ENCODE results near the gene COL4A1.

COL4A1 gene

DNA sequence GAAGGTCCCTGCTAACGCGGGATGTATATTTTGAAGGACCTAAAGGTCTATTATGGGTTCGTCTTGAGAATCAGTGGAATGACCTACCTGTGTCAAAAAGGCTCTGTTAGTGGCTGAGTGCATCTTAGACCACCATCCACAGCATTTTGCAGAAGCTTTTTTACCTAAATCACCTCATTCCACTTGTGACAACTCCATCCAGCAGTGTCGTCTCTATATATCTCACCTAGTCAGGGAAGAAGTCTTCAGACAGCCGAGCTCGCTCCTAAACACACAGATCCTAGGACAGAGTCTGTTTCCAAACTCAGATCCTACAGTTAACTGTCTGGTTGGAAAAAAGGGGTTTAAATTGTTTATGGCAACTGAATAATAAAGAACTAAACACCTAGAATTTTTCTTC is 33.7 kb downstream of the COL4A1 start:
- DNase-seq = no peak

- DNase-seq = no peak
These were observed 34.3 kb downstream of the COL4A1 start for GRCh38 chr13:110272651-110273050.

DNA sequence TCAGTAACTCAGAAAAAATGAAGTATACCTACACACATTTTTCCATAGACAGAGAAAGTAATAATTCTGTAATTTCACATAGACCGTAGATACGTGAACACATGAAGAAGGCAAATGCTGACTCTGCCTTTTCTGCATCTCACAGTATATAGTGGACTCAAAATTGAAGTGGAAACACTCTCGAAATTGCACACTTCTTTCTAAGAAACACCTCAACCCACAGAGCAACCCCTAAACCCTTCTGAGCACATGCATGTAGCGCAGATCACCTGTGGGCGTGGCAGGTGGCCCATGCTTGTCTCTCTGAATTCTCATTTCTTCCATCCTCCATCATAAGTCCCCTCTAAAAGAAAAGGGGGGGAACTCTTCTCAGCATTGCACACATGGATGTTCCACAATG is 34.7 kb downstream of the COL4A1 start:
- no peak for DNase-seq

DNA sequence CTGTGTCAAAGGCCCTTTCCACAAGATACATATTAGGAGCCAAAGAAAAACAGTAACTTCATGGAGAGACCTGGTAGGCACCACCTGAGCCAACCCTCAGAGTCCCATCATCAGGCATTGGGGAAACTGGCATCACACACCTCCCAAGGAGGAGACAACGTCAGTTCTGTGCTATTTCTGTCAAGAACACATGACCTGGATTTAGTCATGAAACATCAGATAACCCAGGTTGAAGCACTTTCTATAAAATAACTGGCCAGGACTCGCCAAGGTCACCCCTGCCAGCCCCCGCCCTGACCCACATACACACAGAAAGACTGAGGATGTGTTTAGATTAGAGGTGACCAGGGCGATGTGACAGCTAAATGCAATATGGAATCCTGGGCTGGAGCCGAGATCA is 35.6 kb downstream of the COL4A1 start:
- DNase-seq = no peak

DNA sequence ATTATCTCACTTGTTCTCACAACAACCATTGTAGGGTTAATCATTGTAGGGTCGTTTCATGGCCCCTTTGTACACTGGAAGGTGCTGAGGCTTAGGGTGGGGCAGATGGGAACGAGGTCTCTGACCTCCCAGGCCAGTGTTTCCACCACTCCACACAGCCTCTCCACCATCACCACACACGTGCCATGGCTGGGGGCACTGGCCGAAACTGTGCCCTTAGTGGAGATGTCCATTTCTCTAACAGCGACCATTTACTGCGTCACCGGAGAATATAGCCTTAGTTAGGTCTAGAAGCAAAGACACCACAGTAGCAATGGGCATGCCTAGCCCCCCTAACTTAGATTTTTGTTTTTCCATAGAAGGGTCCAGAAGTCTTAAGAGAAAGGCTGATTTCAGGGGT is 36.5 kb downstream of the COL4A1 start:
- DNase-seq = no peak

DNA sequence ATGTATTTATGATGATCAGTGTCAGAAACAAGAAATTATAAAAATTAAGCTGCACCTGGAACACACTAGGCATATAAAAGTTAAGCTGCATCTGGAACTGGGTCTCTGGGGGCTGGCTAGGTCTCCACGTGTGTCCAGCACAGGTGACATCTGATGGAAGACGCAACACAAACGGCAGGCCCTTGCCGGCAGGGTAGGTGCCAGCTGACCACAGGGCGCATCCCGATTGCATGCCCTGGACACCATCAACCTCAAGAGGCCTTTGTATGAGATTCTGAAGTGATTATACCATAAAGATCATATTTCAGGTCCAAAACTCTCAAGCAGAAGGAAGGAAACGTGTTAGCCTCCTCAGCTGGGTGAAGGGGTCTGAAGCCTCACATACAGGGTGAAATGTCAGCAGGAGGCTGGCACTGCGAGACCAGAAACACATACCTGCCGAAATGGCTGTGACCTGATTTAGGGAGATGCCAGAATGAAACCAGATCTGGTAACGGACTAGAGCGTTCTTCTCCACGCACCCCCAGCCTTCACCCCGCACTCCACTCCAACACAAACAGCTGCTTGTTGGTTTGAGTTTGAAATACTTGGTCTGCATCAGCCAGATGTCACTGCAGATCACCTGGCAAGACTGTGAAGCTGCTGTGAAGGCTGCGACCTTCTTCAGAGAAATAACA is 37.3 kb downstream of the COL4A1 start:
- no peak for DNase-seq

DNA sequence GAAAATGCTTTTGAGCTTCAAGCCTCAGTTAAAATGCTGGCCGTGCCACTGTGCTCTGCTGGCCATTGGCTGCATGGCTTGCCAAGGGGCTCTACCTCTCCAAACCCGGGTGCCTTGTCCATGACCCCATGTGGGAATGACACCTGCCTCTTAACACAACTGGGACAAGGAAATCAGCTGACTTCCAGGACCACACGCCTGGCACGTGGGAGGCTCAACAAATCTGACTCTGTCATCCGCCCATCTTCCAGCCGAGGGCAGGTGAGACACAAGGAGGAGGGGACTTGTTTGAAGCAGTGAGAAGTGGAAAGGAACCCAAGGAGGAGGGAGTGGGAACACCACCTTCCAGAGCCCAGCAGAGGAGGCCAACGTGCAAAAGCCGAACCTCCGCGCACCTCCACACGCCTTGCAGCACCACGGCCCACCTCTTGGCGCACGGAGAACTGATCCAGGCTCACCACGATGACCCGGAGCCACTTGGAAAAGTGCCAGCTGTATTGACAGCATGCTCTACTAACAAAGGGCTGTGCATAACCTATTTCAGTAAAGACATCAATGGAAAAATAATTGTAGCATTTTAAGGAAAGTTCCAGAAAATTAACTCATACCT is 38.3 kb downstream of the COL4A1 start:
- DNase-seq = no peak

DNA sequence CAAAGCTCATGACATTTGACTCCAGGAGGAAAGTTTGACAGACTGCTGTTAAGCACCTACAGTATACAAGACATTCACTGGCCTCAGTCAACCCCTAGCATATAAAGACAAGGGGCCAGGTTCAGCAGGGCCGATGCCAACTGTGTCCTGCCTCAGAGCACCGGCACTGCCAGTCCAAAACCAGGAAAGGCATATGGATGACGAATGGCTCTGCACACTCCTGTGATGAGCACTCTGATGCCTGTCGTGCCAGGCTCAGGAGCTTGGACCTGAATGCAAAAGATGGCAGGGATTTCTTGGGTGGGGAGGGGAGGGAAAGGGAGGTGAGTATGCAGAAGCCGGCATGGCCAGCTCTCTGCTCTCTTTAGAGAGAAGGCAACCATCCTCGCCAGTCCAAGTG is 38.9 kb downstream of the COL4A1 start:
- DNase-seq = no peak

DNA sequence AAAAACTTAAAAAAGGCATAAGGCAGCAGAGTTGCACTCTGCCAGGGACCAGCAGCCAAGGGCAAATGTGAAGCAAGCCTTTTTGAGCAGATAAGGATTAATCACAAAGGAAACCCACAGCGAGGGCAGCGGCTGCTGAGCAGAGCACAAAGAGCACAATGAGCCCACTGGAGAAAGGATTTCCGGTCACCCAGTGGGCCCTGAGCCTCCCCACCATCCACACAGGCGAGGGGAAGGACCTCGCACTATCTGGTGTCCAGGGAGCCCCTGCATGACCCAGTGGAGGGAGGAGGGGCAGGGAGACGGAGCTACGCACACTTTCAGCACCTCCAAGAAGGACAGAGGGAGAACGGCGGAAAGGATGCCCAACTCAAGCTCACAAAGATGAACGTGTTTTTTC is 40.0 kb downstream of the COL4A1 start:
- no peak for DNase-seq

- no peak for DNase-seq
These were observed 40.5 kb downstream of the COL4A1 start for GRCh38 chr13:110266431-110266809.

DNA sequence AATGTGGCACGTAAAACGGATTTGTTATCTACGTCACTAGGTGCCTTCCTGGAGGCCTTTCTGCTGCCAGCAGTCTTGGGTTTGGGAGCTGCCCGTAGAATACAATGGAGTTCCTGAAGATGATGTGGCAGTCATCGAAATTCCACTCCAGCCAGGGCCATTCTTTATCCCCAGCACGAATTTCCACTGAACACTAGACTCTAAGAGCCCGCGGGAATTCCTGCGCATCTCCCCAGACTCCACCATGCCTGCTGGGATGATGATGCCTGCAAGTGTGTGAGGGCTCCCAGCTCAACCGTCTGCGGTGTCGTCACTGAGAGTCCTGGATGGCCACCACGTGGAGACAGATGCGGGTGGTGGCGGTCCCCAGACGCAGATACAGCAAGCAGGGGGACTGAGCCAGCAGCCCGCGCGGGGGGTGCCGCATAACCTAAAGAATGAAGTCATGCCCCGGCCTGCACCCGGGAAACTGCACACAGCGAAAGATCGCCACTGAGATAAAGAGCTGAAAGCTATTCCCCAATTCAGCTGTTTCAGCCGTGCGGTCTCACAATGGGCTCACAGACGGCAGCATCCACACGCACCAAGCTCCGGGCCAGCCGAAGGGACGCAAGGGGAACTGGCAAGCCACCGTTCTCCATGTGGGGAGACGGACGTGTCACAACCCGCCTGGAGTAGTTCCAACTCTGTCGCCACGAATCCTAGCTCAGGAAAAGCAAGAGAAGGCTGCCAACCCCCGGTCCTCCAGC is 41.1 kb downstream of the COL4A1 start:
- no peak for DNase-seq

GRCh38 chr13:110265341-110265681 is 41.6 kb downstream of the COL4A1 start:
- no peak for DNase-seq

DNA sequence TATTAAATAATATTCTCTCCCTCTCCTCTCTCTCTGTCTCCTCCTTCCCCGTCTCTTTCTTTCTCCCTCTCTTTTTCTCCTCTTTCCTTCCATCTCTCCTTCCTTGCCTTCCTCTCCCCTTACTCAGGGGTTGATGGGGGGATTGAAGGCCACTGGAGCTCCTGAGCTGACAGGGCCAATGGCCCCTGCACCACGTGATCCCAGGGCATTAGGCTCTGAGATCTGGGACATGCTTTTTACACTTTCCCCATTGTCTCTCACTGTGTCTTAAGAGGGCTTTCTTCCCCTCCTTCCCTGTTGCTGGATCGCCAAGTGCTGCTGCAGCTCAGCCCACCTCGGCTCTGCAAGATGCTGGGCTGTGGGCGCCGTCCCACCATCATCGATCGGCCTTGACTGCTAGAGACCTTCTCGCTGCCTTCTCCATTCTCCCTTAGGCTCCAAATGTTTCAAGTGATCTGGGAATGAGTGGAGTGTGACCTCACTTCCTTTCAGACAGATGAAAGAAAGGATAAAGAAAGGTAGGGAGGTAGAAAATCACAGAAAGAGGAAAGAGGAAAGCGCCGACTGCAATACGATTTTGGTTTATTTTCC is 42.2 kb downstream of the COL4A1 start:
- DNase-seq = no peak

GRCh38 chr13:110263888-110264287 is 43.1 kb downstream of the COL4A1 start:
- no peak for DNase-seq

DNA sequence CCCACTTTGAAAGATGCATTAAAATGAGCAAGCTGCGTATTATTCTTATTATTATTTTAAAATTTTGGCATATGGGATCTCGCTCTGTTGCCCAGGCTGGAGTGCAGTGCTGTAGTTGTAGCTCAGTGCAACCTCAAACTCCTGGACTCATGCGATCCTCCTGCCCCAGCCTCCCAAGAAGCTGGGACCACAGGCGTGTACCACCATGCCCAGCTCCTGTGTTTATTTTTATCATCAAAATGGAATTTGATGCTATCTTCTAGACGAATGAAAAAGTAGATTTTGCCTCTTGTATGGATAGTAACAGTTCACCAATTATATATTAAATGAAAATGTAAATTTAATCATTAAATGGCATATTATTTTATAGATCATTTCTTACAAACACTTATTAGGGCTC is 43.6 kb downstream of the COL4A1 start:
- DNase-seq = no peak

GRCh38 chr13:110262508-110263291 is 44.3 kb downstream of the COL4A1 start:
- no peak for DNase-seq

DNA sequence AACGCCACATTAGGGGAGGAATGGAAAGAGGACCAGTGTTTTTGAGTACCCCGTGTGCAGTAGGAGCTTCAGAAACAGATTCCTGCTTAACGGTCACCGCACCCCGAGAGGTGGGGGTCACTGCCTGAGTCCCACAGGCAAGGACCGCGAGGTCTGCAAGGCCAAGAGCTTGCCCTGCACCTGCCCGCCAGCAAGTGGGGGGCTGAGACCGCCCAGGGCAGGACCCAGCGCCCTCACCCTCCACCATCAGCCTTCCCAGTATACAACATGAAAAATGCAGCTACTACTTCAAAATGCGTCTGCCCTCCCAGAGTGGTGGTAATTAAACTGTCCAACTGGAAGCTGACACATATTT is 44.9 kb downstream of the COL4A1 start:
- DNase-seq = no peak

- DNase-seq = no peak
These were observed 45.5 kb downstream of the COL4A1 start for GRCh38 chr13:110261166-110262081.

DNA sequence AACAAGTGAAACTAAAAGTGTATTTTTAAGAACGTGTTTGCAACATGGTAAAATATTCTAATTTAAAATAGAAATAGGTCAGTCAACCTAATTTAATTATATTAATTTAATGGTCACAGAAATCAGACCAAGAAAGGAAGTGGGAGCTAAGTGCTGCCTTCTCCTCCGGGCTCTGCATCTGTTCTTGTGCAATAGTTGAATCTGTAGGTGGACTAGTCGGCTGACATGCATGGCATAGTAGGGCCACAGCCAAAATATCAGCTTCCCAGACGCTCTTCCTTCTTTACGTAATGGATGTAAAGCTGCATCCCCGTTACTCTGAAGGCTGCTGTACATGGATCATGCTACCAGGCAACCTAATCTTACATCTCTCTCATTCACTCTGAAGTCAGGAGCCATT is 47.3 kb downstream of the COL4A1 start:
- DNase-seq = no peak

- DNase-seq = no peak
These were observed 47.9 kb downstream of the COL4A1 start for GRCh38 chr13:110258876-110259631.

- DNase-seq = no peak
These were observed 49.5 kb downstream of the COL4A1 start for GRCh38 chr13:110257408-110257807.
